Measurements from ENCODE around the gene EGR2.

Gene EGR2

DNA sequence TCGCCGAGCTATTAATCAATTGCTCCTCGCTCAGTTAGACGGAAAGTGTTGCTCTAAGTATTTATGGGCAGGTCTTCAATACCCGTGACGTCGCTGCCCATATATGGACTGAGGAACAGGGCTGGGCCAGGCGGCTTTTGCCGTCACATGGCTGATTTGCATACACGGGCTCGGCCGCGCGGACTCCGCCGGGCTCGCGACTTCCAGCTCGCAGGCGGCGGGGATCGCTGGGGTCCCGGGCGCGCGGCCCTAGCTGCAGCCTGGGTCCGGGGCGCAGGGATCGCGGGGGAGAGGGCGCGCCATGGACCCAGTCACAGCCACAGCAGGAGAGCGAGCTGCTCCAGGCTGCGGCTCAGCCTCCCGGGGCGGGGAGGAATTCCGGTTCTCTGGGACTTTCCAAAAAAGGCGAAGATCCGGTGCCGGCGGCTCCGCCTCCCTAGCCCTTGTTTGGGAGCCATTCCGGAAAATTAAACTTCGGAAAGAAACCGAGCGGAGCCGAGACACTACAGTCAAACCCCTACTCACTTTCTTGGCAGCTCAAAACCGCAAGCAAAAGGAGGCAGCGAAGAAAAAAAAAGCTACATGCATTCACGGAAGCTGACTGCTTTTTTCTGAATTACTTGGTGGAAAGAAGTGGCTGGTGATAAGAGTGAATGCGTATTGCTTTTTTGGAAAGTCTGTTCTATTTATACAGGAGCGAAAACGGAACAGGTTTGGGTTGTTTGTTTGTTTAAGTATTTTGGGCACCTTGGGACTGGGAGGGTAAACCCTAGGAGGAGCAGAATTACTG is at the start of gene EGR2:
Gene EGR2 (minus strand): TSS at position 36 of the 790 bp plus-strand sequence. CDS start 337 bp downstream, outside the sequence.
- peak; percentile 93 for DNase-seq (ENCODE audit: extremely low spot score)
- TF ChIP-seq, protein P1, sequence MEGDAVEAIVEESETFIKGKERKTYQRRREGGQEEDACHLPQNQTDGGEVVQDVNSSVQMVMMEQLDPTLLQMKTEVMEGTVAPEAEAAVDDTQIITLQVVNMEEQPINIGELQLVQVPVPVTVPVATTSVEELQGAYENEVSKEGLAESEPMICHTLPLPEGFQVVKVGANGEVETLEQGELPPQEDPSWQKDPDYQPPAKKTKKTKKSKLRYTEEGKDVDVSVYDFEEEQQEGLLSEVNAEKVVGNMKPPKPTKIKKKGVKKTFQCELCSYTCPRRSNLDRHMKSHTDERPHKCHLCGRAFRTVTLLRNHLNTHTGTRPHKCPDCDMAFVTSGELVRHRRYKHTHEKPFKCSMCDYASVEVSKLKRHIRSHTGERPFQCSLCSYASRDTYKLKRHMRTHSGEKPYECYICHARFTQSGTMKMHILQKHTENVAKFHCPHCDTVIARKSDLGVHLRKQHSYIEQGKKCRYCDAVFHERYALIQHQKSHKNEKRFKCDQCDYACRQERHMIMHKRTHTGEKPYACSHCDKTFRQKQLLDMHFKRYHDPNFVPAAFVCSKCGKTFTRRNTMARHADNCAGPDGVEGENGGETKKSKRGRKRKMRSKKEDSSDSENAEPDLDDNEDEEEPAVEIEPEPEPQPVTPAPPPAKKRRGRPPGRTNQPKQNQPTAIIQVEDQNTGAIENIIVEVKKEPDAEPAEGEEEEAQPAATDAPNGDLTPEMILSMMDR (IDR thresholded peaks at IDR 0.05; ENCODE audit: control extremely low read depth, extremely low read depth, low read depth, missing control alignments): no peak
- CTCF ChIA-PET: interaction anchor here (1.0 to 16.5 kb wide), 23 partner anchors 9 to 342 kb away, joined by 3 to 239 read pairs (median 8); partner anchors contain the start of gene ADO
- POLR2A ChIA-PET: interaction anchor here (0.7 to 2.1 kb wide), 12 partner anchors 27 to 288 kb away, joined by 3 to 8 read pairs (median 3); no protein-coding TSS in a partner anchor

DNA sequence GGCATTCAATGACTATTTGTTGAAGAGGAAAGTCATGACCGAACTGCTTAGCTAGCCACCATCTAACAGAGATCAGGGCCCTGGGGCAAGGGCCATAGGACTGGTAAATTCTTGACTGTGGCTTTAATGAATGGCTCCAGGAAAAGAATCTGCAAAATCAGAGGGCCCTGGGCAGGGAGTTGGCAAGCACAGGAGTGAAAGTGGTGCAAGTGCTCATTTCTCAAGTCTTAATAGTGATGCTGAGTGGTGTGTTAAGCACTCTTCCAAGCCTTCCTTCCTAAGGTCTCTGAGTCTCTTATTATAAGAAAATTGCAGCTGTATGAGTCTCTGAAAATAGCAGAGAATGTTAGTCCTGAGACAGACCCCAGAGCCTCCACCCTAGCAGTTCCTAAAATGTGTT is 46.3 kb upstream of the EGR2 start:
- TF ChIP-seq, protein P1 (IDR thresholded peaks at IDR 0.05; ENCODE audit: control extremely low read depth, extremely low read depth, low read depth, missing control alignments): no peak
- no peak for DNase-seq (ENCODE audit: extremely low spot score)
- ChIA-PET CTCF (interaction anchor here (1.3 to 1.8 kb wide), 3 partner anchors 9 to 43 kb away, joined by 3 to 6 read pairs (median 4); no protein-coding TSS in a partner anchor), POLR2A (no interaction called here)

DNA sequence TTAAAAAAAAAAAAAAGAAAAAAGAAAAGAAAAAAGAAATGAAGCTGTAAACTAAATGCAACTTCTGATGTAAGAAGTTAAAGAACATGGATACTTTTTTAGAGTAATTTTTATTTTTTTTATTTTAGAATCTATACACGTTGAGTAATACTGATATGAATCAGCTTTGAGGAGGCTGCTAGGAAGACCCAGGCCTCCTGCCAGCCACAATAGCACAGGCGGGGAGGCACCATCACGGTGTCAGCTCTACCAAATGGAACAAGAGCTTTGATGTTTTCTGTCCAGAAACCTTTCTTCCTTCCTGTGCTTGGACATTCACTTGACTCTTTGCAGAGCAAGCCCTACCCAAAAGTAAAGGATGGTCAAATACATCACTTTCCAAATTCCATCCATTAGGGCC is 45.3 kb upstream of the EGR2 start:
- no peak for DNase-seq (ENCODE audit: extremely low spot score)
- TF ChIP-seq, protein P1 (IDR thresholded peaks at IDR 0.05; ENCODE audit: control extremely low read depth, extremely low read depth, low read depth, missing control alignments): no peak
- POLR2A ChIA-PET: no interaction called here
- CTCF ChIA-PET: interaction anchor here (1.2 to 1.8 kb wide), 3 partner anchors 8 to 50 kb away, joined by 3 to 6 read pairs (median 4); no protein-coding TSS in a partner anchor

DNA sequence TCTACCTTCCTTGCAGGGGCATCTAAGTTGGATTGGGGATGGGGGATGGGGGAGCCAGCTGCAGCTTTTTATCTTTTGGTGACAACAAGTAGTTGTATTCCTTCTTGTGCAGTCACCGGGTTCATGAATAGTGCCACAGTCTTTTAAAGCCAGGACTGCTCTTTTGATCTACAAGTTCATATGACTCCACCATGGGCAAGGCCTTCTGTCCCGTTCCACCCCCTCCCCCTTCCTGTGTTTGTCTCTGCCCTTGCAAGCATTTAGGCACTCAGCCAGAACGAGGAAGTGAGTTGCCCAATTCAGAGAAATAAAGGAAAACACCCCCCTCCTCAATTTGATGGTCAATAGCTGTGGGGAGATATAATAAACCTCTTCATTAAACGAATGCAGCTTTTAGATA is 44.8 kb upstream of the EGR2 start:
- ChIA-PET POLR2A (no interaction called here), CTCF (interaction anchor here (1.2 to 1.8 kb wide), 3 partner anchors 7 to 50 kb away, joined by 3 to 6 read pairs (median 4); no protein-coding TSS in a partner anchor)
- no peak for DNase-seq (ENCODE audit: extremely low spot score)
- TF ChIP-seq, protein P1 (IDR thresholded peaks at IDR 0.05; ENCODE audit: control extremely low read depth, extremely low read depth, low read depth, missing control alignments): no peak

DNA sequence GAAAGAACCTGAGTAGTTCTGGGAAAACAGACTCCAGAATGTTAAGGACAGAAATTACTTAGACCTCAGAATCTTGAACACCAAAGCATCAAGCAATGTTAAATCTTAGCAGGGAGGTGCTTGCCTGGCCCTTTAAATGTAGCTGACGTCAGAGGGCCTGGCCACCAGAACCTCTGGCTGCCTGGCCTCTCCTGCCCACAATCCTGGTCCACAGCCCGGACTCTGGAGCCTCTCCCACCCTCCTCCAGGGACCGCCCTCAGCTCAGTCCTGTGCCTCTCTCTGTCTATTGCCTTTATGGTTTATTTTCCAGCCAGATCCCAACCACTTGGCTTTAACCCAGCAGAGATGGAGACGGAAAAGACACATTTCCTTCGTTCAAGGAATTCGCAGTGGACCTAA is 42.2 kb upstream of the EGR2 start:
- ChIA-PET POLR2A (no interaction called here), CTCF (interaction anchor here (1.0 to 2.1 kb wide), 2 partner anchors 12 to 23 kb away, joined by 3 to 7 read pairs; no protein-coding TSS in a partner anchor)
- TF ChIP-seq, protein P1 (IDR thresholded peaks at IDR 0.05; ENCODE audit: control extremely low read depth, extremely low read depth, low read depth, missing control alignments): no peak
- no peak for DNase-seq (ENCODE audit: extremely low spot score)

DNA sequence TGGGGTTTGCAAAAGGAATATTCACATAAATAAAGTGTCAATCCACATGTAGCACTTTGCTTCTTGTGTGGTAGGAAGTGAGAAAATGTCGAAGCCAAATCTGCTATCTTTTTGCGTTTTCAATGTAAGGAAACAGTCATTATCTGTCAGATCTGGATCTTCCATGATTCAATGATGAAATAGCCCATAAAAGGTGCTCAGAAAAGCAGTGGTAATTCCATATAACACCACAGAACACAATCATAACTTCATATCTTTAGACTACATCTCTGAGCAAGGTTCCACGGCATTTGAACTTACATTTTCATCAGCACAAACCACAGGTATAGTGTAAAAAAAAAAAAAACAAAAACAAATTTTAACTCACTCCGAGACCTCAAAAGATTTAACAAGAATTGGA is 39.9 kb upstream of the EGR2 start:
- POLR2A ChIA-PET: no interaction called here
- DNase-seq (ENCODE audit: extremely low spot score): no peak
- CTCF ChIA-PET: interaction anchor here (1.0 to 1.5 kb wide), 2 partner anchors 10 to 11 kb away, joined by 3 to 4 read pairs; no protein-coding TSS in a partner anchor
- TF ChIP-seq, protein P1 (IDR thresholded peaks at IDR 0.05; ENCODE audit: control extremely low read depth, extremely low read depth, low read depth, missing control alignments): no peak

Data from GM10248 (cell line).